HepG2 (cell line): Measurements from ENCODE around the gene MINDY1. TPM values are rescaled to one million over a fixed set of nuclear protein-coding genes. Genes with fewer than 3 reads are reported as not detected.
A peak's percentile ranks its signal among the peaks of the same experiment; 100 is the strongest.

Source experiments
- DPF2 ChIP-seq: sonication (generic); formaldehyde crosslinking; IDR thresholded peaks from 2 replicates; pipeline ENCODE4 v1.4.0; 2020; ENCODE audit warnings: mild to moderate bottlenecking, low read depth, missing genetic modification reagents, borderline replicate concordance
- DR1 ChIP-seq: sonication (generic); formaldehyde crosslinking; IDR thresholded peaks from 2 replicates; pipeline ENCODE4 v1.8.0; 2021; ENCODE audit warnings: mild to moderate bottlenecking, missing genetic modification reagents, inconsistent platforms
- FOSL1 ChIP-seq: sonication (generic); formaldehyde crosslinking; IDR thresholded peaks from 2 replicates; pipeline ENCODE4 v1.9.0; 2021; ENCODE audit warnings: missing genetic modification reagents, borderline replicate concordance
- GLI4 ChIP-seq: sonication (generic); formaldehyde crosslinking; IDR thresholded peaks from 2 replicates; pipeline ENCODE4 v1.5.1; 2020; ENCODE audit warnings: missing genetic modification reagents, mild to moderate bottlenecking, moderate library complexity, borderline replicate concordance
- NCOR1 ChIP-seq: fragments of 200-600 bp; sonication (generic); IDR thresholded peaks from 2 replicates; pipeline ENCODE4 v1.7.0; 2017; ENCODE audit warnings: antibody characterized with exemption, low read length, borderline replicate concordance
- PHF20 ChIP-seq: sonication (generic); formaldehyde crosslinking; IDR thresholded peaks from 2 replicates; pipeline ENCODE4 v1.5.0; 2020; ENCODE audit warnings: mild to moderate bottlenecking, missing genetic modification reagents
- POGZ ChIP-seq: sonication (generic); formaldehyde crosslinking; IDR thresholded peaks from 2 replicates; pipeline ENCODE4 v1.4.0; 2020; ENCODE audit warnings: mild to moderate bottlenecking, missing genetic modification reagents
- TMF1 ChIP-seq: sonication (generic); formaldehyde crosslinking; IDR thresholded peaks from 2 replicates; pipeline ENCODE4 v1.8.1; 2022; ENCODE audit warnings: low read depth, missing genetic modification reagents
- ZBTB21 ChIP-seq: sonication (generic); formaldehyde crosslinking; IDR thresholded peaks from 2 replicates; pipeline ENCODE4 v1.4.0; 2020; ENCODE audit warnings: missing genetic modification reagents
- ZNF160 ChIP-seq: sonication (generic); formaldehyde crosslinking; IDR thresholded peaks from 2 replicates; pipeline ENCODE4 v1.8.0; 2022; ENCODE audit warnings: mild to moderate bottlenecking, inconsistent platforms, missing genetic modification reagents
- ZNF30 ChIP-seq: sonication (generic); formaldehyde crosslinking; IDR thresholded peaks from 2 replicates; pipeline ENCODE4 v1.5.0; 2020; ENCODE audit warnings: mild to moderate bottlenecking, missing genetic modification reagents
- ZNF34 ChIP-seq: sonication (generic); formaldehyde crosslinking; IDR thresholded peaks from 2 replicates; pipeline ENCODE4 v1.4.0; 2020; ENCODE audit warnings: mild to moderate bottlenecking, missing genetic modification reagents, borderline replicate concordance
- polyA plus RNA-seq, 8 experiments: library from polyadenylated mRNA; depleted of rRNA in 3 of 8; stranded (reverse) in 7 of 8; unstranded in 1 of 8; fragments of >200 nt; fragmentation: Illumina TruSeq in 4 of 8; extraction: Trizol in 4 of 8; gene quantifications; 2 replicates each; pipeline versions ENCODE4 v1.2.1 to v1.2.3, GENCODE V29; 2011 to 2016; ENCODE audit warnings: low read depth in 4 of 8, missing spikeins in 1 of 8, mixed read lengths in 1 of 8; ENCODE audit not compliant: insufficient read depth in 1 of 8
- total RNA-seq, 5 experiments: library from RNA; depleted of rRNA; stranded (reverse); fragments of >200 nt; fragmentation: Illumina TruSeq; extraction: Trizol; gene quantifications; 2 replicates each; pipeline ENCODE4 v1.2.3, GENCODE V29; 2016; ENCODE audit warnings: low read depth in 1 of 5
- TF ChIP-seq, protein P1 (sequence below): sonication (generic); formaldehyde crosslinking; IDR thresholded peaks from 2 replicates; pipeline ENCODE4 v1.5.1; 2020; ENCODE audit warnings: mild to moderate bottlenecking, missing genetic modification reagents, borderline replicate concordance
- TF ChIP-seq, protein P2 (sequence below): sonication (generic); formaldehyde crosslinking; IDR thresholded peaks from 2 replicates; pipeline ENCODE4 v1.4.0; 2020; ENCODE audit warnings: mild to moderate bottlenecking, missing genetic modification reagents
- TF ChIP-seq, protein P3 (sequence below): sonication (generic); formaldehyde crosslinking; IDR thresholded peaks from 2 replicates; pipeline ENCODE4 v1.5.0; 2020; ENCODE audit warnings: mild to moderate bottlenecking, missing genetic modification reagents, moderate library complexity
- TF ChIP-seq, protein P4 (sequence below): sonication (generic); formaldehyde crosslinking; IDR thresholded peaks from 2 replicates; pipeline ENCODE4 v1.4.0; 2020; ENCODE audit warnings: missing genetic modification reagents

Gene MINDY1
- total and polyA plus RNA-seq, 2 of the 13 experiments (the other 11 are each of a cell fraction or from before 2014, with no cell fraction given) = 11.1 to 15.0 TPM

DNA sequence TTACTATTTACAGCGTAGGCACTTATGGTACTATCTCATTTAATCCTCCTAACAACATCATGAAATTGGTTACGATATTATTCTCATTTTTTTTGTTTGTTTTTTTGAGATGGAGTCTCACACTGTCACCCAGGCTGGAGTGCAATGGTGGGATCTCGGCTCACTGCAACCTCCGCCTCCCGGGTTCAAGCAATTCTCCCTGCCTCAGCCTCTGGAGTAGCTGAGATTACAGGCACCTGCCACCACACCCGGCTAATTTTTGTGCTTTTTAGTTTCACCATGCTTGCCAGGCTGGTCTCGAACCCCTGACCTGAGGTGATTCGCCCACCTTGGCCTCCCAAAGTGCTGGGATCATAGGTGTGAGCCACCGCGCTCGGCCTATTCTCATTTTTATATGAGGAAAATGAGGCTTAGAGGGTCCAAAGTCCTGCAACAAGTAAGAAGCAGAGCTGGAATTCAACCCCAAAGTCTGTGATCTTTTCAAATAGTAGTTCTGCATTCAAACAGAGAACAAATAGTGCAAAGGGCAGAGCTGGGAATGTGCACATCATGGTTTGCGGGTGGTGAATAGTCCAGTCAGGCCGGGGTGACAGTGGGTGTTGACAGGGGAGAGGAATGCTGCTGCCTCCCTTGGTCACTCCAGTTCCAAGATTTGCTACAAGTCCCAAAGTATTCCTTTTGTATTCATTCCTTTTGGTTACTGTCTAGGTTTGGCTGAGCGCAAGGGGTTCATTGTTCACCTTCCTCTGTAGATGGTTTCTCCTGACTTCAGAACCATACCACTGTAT, 6.2 kb upstream of the MINDY1 start (continued):
- TF ChIP-seq, protein P1, sequence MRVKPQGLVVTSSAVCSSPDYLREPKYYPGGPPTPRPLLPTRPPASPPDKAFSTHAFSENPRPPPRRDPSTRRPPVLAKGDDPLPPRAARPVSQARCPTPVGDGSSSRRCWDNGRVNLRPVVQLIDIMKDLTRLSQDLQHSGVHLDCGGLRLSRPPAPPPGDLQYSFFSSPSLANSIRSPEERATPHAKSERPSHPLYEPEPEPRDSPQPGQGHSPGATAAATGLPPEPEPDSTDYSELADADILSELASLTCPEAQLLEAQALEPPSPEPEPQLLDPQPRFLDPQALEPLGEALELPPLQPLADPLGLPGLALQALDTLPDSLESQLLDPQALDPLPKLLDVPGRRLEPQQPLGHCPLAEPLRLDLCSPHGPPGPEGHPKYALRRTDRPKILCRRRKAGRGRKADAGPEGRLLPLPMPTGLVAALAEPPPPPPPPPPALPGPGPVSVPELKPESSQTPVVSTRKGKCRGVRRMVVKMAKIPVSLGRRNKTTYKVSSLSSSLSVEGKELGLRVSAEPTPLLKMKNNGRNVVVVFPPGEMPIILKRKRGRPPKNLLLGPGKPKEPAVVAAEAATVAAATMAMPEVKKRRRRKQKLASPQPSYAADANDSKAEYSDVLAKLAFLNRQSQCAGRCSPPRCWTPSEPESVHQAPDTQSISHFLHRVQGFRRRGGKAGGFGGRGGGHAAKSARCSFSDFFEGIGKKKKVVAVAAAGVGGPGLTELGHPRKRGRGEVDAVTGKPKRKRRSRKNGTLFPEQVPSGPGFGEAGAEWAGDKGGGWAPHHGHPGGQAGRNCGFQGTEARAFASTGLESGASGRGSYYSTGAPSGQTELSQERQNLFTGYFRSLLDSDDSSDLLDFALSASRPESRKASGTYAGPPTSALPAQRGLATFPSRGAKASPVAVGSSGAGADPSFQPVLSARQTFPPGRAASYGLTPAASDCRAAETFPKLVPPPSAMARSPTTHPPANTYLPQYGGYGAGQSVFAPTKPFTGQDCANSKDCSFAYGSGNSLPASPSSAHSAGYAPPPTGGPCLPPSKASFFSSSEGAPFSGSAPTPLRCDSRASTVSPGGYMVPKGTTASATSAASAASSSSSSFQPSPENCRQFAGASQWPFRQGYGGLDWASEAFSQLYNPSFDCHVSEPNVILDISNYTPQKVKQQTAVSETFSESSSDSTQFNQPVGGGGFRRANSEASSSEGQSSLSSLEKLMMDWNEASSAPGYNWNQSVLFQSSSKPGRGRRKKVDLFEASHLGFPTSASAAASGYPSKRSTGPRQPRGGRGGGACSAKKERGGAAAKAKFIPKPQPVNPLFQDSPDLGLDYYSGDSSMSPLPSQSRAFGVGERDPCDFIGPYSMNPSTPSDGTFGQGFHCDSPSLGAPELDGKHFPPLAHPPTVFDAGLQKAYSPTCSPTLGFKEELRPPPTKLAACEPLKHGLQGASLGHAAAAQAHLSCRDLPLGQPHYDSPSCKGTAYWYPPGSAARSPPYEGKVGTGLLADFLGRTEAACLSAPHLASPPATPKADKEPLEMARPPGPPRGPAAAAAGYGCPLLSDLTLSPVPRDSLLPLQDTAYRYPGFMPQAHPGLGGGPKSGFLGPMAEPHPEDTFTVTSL (CRISPR knock-in tag) = peak; percentile 86; the same call in 1 of the 2 replicates
- TF ChIP-seq DR1 (CRISPR knock-in tag) = no peak
- 0 out of 2 replicates have a peak, but pooled peaks have one; percentile 42 for TF ChIP-seq ZNF160 (CRISPR knock-in tag)
- TF ChIP-seq ZBTB21 = no peak
- peak; percentile 85 for TF ChIP-seq DPF2 (CRISPR knock-in tag)
- TF ChIP-seq TMF1 (CRISPR knock-in tag) = no peak
- TF ChIP-seq, protein P2, sequence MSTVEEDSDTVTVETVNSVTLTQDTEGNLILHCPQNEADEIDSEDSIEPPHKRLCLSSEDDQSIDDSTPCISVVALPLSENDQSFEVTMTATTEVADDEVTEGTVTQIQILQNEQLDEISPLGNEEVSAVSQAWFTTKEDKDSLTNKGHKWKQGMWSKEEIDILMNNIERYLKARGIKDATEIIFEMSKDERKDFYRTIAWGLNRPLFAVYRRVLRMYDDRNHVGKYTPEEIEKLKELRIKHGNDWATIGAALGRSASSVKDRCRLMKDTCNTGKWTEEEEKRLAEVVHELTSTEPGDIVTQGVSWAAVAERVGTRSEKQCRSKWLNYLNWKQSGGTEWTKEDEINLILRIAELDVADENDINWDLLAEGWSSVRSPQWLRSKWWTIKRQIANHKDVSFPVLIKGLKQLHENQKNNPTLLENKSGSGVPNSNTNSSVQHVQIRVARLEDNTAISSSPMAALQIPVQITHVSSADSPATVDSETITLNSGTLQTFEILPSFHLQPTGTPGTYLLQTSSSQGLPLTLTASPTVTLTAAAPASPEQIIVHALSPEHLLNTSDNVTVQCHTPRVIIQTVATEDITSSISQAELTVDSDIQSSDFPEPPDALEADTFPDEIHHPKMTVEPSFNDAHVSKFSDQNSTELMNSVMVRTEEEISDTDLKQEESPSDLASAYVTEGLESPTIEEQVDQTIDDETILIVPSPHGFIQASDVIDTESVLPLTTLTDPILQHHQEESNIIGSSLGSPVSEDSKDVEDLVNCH (CRISPR knock-in tag) = no peak
- TF ChIP-seq GLI4 (CRISPR knock-in tag) = no peak
- TF ChIP-seq PHF20 (CRISPR knock-in tag) = 0 out of 2 replicates have a peak, but pooled peaks have one; percentile 23
- TF ChIP-seq FOSL1 = no peak
- no peak for TF ChIP-seq ZNF30 (CRISPR knock-in tag)
- peak; percentile 98 for TF ChIP-seq NCOR1
- peak; percentile 65 for TF ChIP-seq POGZ (CRISPR knock-in tag)
- TF ChIP-seq, protein P3, sequence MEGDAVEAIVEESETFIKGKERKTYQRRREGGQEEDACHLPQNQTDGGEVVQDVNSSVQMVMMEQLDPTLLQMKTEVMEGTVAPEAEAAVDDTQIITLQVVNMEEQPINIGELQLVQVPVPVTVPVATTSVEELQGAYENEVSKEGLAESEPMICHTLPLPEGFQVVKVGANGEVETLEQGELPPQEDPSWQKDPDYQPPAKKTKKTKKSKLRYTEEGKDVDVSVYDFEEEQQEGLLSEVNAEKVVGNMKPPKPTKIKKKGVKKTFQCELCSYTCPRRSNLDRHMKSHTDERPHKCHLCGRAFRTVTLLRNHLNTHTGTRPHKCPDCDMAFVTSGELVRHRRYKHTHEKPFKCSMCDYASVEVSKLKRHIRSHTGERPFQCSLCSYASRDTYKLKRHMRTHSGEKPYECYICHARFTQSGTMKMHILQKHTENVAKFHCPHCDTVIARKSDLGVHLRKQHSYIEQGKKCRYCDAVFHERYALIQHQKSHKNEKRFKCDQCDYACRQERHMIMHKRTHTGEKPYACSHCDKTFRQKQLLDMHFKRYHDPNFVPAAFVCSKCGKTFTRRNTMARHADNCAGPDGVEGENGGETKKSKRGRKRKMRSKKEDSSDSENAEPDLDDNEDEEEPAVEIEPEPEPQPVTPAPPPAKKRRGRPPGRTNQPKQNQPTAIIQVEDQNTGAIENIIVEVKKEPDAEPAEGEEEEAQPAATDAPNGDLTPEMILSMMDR = no peak
- no peak for TF ChIP-seq ZNF34
- TF ChIP-seq, protein P4, sequence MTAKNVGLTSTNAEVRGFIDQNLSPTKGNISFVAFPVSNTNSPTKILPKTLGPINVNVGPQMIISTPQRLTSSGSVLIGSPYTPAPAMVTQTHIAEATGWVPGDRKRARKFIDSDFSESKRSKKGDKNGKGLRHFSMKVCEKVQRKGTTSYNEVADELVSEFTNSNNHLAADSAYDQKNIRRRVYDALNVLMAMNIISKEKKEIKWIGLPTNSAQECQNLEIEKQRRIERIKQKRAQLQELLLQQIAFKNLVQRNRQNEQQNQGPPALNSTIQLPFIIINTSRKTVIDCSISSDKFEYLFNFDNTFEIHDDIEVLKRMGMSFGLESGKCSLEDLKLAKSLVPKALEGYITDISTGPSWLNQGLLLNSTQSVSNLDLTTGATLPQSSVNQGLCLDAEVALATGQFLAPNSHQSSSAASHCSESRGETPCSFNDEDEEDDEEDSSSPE (CRISPR knock-in tag) = no peak
